ENCODE results near the gene GABPB2. TPM values are rescaled to one million over a fixed set of nuclear protein-coding genes. Genes with fewer than 3 reads are reported as not detected.
A peak's percentile ranks its signal among the peaks of the same experiment; 100 is the strongest.

Gene GABPB2
- total and polyA plus RNA-seq, 2 of the 13 experiments (the other 11 are each of a cell fraction or from before 2014, with no cell fraction given), result 0.09 TPM; not detected in 1

DNA sequence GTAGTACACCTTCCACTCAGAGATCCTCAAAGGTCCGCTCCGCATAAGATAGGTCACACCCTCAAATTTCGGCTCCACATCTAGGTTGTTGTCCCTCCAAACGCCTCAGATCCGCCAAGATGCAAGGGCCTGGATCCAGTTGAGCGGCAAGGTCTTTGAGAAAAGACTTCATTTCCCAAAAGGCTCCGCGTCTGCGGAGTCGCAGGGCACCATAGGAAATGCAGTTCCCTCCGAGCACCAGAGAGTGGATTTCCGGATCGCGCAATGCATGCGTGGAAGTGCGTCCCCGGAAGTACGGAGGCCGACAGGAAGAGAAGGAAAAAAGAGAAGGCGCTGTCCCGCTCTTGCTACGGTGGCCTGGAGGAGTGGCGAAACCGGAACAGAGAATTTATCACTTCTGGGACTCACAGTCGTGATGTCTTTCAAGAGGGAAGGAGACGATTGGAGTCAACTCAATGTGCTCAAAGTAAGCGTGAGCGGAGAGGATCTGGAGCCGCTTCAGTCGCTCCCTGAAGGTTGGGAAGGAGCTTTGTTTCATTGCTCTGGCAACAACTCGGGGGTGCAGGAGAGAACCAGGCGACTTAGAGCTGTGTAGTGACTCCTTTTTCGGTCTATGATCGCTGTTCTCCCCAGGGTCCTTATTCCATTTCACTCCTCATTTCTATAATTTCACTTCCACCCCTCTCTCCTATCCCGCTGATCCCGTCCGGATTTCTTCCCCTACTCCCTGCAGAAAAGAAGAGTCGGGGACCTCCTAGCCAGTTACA lies 95.4 kb downstream of the GABPB2 start, which contains the start of the genes LYSMD1 and SCNM1 (continued):
- TF ChIP-seq JUND (CRISPR knock-in tag; IDR thresholded peaks at IDR 0.05) (no peak), GFI1 (CRISPR knock-in tag; IDR thresholded peaks at IDR 0.05; ENCODE audit: borderline replicate concordance) (peak; percentile 60; the same call in 1 of the 2 replicates), ZNF10 (CRISPR knock-in tag; IDR thresholded peaks at IDR 0.05; ENCODE audit: borderline replicate concordance, low read depth) (no peak), ZFY (CRISPR knock-in tag; IDR thresholded peaks at IDR 0.05) (peak; percentile 99), SMAD9 (CRISPR knock-in tag; IDR thresholded peaks at IDR 0.05) (no peak), PTBP1 (IDR thresholded peaks at IDR 0.05; ENCODE audit: low read depth, low read length, poor library complexity, severe bottlenecking) (no peak), NRL (CRISPR knock-in tag; IDR thresholded peaks at IDR 0.05; ENCODE audit: borderline replicate concordance) (peak; percentile 89), HNF4A (CRISPR knock-in tag; IDR thresholded peaks at IDR 0.05) (no peak), PAF1 (CRISPR knock-in tag; IDR thresholded peaks at IDR 0.05) (no peak), ZNF232 (CRISPR knock-in tag; IDR thresholded peaks at IDR 0.05; ENCODE audit: borderline replicate concordance) (0 out of 2 replicates have a peak, but pooled peaks have one; percentile 41), ZNF570 (CRISPR knock-in tag; IDR thresholded peaks at IDR 0.05; ENCODE audit: borderline replicate concordance) (no peak), SOX5 (CRISPR knock-in tag; IDR thresholded peaks at IDR 0.05; ENCODE audit: borderline replicate concordance) (peak; percentile 68), ZKSCAN5 (CRISPR knock-in tag; IDR thresholded peaks at IDR 0.05) (no peak), PAX8 (CRISPR knock-in tag; IDR thresholded peaks at IDR 0.05; ENCODE audit: borderline replicate concordance) (no peak), HHEX (CRISPR knock-in tag; IDR thresholded peaks at IDR 0.05) (no peak)
- TF ChIP-seq, protein P1, sequence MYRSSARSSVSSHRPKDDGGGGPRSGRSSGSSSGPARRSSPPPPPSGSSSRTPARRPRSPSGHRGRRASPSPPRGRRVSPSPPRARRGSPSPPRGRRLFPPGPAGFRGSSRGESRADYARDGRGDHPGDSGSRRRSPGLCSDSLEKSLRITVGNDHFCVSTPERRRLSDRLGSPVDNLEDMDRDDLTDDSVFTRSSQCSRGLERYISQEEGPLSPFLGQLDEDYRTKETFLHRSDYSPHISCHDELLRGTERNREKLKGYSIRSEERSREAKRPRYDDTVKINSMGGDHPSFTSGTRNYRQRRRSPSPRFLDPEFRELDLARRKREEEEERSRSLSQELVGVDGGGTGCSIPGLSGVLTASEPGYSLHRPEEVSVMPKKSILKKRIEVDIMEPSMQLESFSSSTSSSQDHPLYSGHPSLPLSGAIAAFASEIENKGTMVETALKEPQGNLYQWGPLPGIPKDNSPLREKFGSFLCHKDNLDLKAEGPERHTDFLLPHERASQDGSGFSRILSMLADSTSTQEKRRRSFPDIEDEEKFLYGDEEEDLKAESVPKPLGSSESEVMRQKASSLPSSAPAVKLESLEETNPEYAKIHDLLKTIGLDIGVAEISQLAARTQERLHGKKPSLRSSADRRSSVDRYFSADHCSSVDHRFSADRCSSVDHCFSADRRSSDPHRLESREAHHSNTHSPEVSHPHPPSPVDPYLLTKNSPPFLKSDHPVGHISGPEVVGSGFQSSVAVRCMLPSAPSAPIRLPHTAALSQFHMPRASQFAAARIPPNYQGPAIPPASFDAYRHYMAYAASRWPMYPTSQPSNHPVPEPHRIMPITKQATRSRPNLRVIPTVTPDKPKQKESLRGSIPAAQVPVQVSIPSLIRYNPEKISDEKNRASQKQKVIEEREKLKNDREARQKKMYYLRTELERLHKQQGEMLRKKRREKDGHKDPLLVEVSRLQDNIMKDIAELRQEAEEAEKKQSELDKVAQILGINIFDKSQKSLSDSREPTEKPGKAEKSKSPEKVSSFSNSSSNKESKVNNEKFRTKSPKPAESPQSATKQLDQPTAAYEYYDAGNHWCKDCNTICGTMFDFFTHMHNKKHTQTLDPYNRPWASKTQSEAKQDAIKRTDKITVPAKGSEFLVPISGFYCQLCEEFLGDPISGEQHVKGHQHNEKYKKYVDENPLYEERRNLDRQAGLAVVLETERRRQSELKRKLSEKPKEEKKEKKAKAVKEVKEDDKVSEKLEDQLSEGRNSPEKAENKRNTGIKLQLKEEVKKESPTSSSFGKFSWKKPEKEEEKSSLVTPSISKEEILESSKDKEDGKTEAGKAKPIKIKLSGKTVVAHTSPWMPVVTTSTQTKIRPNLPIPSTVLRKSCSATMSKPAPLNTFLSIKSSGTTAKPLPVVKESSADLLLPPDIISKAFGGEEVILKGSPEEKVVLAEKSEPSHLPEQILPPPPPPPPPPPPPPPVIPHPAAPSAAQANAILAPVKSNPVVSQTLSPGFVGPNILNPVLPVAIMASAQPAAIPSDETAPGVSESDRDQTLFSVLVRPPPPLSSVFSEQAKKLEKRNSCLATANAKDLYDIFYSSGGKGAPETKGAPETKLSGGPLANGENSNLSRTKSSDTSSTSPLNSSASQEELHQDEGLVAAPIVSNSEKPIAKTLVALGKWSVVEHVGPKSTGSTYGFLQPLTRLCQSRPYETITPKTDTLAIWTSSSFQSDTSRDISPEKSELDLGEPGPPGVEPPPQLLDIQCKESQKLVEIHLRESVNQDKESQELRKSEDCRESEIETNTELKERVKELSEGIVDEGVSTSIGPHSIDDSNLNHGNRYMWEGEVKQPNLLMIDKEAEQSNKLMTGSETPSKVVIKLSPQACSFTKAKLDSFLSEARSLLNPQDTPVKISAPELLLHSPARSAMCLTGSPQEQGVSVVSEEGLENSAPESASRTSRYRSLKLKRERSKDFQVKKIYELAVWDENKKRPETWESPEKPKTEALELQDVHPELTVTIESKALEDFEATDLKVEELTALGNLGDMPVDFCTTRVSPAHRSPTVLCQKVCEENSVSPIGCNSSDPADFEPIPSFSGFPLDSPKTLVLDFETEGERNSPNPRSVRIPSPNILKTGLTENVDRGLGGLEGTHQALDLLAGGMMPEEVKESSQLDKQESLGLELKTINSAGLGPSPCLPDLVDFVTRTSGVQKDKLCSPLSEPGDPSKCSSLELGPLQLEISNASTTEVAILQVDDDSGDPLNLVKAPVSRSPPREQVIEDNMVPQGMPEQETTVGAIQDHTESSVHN (CRISPR knock-in tag; IDR thresholded peaks at IDR 0.05), result no peak
- TF ChIP-seq, protein P2, sequence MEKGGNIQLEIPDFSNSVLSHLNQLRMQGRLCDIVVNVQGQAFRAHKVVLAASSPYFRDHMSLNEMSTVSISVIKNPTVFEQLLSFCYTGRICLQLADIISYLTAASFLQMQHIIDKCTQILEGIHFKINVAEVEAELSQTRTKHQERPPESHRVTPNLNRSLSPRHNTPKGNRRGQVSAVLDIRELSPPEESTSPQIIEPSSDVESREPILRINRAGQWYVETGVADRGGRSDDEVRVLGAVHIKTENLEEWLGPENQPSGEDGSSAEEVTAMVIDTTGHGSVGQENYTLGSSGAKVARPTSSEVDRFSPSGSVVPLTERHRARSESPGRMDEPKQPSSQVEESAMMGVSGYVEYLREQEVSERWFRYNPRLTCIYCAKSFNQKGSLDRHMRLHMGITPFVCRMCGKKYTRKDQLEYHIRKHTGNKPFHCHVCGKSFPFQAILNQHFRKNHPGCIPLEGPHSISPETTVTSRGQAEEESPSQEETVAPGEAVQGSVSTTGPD (CRISPR knock-in tag; IDR thresholded peaks at IDR 0.05), result no peak
- TF ChIP-seq, protein P3, sequence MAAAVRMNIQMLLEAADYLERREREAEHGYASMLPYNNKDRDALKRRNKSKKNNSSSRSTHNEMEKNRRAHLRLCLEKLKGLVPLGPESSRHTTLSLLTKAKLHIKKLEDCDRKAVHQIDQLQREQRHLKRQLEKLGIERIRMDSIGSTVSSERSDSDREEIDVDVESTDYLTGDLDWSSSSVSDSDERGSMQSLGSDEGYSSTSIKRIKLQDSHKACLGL (CRISPR knock-in tag; IDR thresholded peaks at IDR 0.05), result no peak
- TF ChIP-seq, protein P4, sequence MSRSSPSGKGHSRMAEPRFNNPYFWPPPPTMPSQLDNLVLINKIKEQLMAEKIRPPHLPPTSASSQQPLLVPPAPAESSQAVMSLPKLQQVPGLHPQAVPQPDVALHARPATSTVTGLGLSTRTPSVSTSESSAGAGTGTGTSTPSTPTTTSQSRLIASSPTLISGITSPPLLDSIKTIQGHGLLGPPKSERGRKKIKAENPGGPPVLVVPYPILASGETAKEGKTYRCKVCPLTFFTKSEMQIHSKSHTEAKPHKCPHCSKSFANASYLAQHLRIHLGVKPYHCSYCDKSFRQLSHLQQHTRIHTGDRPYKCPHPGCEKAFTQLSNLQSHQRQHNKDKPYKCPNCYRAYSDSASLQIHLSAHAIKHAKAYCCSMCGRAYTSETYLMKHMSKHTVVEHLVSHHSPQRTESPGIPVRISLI (CRISPR knock-in tag; IDR thresholded peaks at IDR 0.05; ENCODE audit: borderline replicate concordance), result peak; percentile 98
